ENCODE measurements around the gene SCGB1D4. TPM values are rescaled to one million over a fixed set of nuclear protein-coding genes. Genes with fewer than 3 reads are reported as not detected.
"Not testable (repeated sequence)": the region's sequence is repeated elsewhere in the genome, so short reads cannot be mapped to it uniquely, and the experiment has no call there.

Gene SCGB1D4
- polyA plus RNA-seq, 1 experiment: not detected

GRCh38 chr11:62325781-62326180, 26.9 kb upstream of the SCGB1D4 start:
- peaks cover 16% of the 10 kb centered on the region for H3K27me3 ChIP-seq (ENCODE audit: control insufficient read depth, insufficient read depth, low read length)
- H3K4me3 ChIP-seq (ENCODE audit: low read depth, low read length); H3K27ac ChIP-seq (ENCODE audit: low read depth, low read length); DNase-seq (ENCODE audit: low read depth, low spot score); H3K9me3 ChIP-seq (ENCODE audit: control insufficient read depth, insufficient read depth, low read length); POLR2A ChIA-PET; CTCF ChIA-PET: not testable (repeated sequence)

- H3K27ac ChIP-seq (ENCODE audit: low read depth, low read length): no peak overlapping the region
- peak; percentile 44 for TF ChIP-seq CTCF (IDR thresholded peaks at IDR 0.05; ENCODE audit: low read depth, low read length)
- no peak for DNase-seq (ENCODE audit: low read depth, low spot score)
- peaks cover 16% of the 10 kb centered on the region for H3K27me3 ChIP-seq (ENCODE audit: control insufficient read depth, insufficient read depth, low read length)
- H3K4me3 ChIP-seq (ENCODE audit: low read depth, low read length): no peak overlapping the region
- H3K9me3 ChIP-seq (ENCODE audit: control insufficient read depth, insufficient read depth, low read length): no peaks in the 10 kb centered on the region
- CTCF ChIA-PET: no interaction called here
- POLR2A ChIA-PET: no interaction called here
Observed at GRCh38 chr11:62324731-62325556, 26.1 kb upstream of the SCGB1D4 start.

DNA sequence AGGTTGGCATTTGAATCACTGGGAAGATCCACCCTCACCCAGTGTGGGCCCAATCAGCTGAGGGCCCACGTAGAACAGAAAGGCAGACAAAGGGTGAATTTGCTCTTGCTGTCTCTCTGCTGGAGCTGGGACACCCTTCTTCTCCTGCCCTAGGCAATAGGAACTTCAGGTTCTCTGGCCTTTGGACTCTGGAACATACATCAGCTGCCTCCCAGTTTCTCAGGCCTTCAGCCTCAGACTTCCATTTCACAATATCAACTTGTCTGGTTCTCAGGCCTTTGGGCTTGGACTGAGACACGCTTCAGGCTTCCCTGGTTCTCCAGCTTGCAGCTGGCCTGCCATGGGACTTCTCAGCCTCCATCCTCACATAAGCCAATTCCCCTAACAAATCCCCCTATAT, 23.6 kb upstream of the SCGB1D4 start:
- POLR2A ChIA-PET: no interaction called here

DNA sequence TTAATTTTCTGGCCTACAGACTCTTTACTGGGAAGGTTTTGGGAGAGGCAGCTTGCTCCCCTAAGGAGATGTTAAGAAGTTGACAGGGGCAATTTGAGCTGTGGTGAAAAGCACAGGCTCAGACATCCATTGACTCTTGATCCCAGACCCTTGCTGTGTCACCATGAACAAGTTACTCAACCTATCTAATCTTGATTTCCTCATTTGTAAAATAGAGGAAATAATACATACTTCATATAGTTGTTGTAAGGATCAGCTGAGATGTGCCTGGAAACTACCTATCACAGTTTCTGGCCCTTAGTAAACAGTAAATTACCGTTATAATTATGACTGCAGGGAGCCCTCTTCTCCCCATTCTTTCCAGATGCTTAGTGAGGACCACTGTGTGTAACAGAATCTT, 16.6 kb upstream of the SCGB1D4 start:
- Histone ChIP-seq H3K4me3 (ENCODE audit: low read depth, low read length) (no peak overlapping the region), H3K27ac (ENCODE audit: low read depth, low read length) (no peak overlapping the region), H3K27me3 (ENCODE audit: control insufficient read depth, insufficient read depth, low read length) (peaks cover 20% of the 10 kb centered on the region), H3K9me3 (ENCODE audit: control insufficient read depth, insufficient read depth, low read length) (no peaks in the 10 kb centered on the region)
- POLR2A ChIA-PET: no interaction called here
- TF ChIP-seq CTCF (IDR thresholded peaks at IDR 0.05; ENCODE audit: low read depth, low read length): no peak
- no peak for DNase-seq (ENCODE audit: low read depth, low spot score)
- CTCF ChIA-PET: interaction anchor here (1.2 kb wide), 1 partner anchor 25 kb away, joined by 3 read pairs; no protein-coding TSS in a partner anchor

More for the DNA sequence above, 23.6 kb upstream of the SCGB1D4 start:
- CTCF ChIA-PET: interaction anchor here (2.5 kb wide), 1 partner anchor 11 kb away, joined by 15 read pairs; no protein-coding TSS in a partner anchor
- no peak overlapping the region for H3K27ac ChIP-seq (ENCODE audit: low read depth, low read length)
- peaks cover 17% of the 10 kb centered on the region for H3K27me3 ChIP-seq (ENCODE audit: control insufficient read depth, insufficient read depth, low read length)
- TF ChIP-seq CTCF (IDR thresholded peaks at IDR 0.05; ENCODE audit: low read depth, low read length): no peak
- DNase-seq (ENCODE audit: low read depth, low spot score): no peak
- H3K4me3 ChIP-seq (ENCODE audit: low read depth, low read length): no peak overlapping the region
- no peaks in the 10 kb centered on the region for H3K9me3 ChIP-seq (ENCODE audit: control insufficient read depth, insufficient read depth, low read length)

GRCh38 chr11:62309991-62310390, 11.1 kb upstream of the SCGB1D4 start:
- CTCF ChIA-PET: interaction anchor here (1.0 kb wide), 2 partner anchors 9 to 519 kb away, joined by 3 read pairs; no protein-coding TSS in a partner anchor

More at GRCh38 chr11:62309991-62310390, 11.1 kb upstream of the SCGB1D4 start:
- no peak overlapping the region for H3K27ac ChIP-seq (ENCODE audit: low read depth, low read length)
- H3K9me3 ChIP-seq (ENCODE audit: control insufficient read depth, insufficient read depth, low read length): no peaks in the 10 kb centered on the region
- DNase-seq (ENCODE audit: low read depth, low spot score): no peak
- no peak overlapping the region for H3K4me3 ChIP-seq (ENCODE audit: low read depth, low read length)
- peaks cover 14% of the 10 kb centered on the region for H3K27me3 ChIP-seq (ENCODE audit: control insufficient read depth, insufficient read depth, low read length)
- POLR2A ChIA-PET: no interaction called here
- no peak for TF ChIP-seq CTCF (IDR thresholded peaks at IDR 0.05; ENCODE audit: low read depth, low read length)
